B cell (primary cell): ENCODE data around the gene SEPTIN2. TPM values are rescaled to one million over a fixed set of nuclear protein-coding genes. Genes with fewer than 3 reads are reported as not detected.

Experiments used
- ATAC-seq: fragments of 200-7000 bp; cut with Tn5 transposase; one replicate; pipeline ENCODE4 v1.10.0; 2021; ENCODE audit warnings: low read depth, mild to moderate bottlenecking, moderate number of reproducible peaks, moderate library complexity
- CTCF ChIA-PET: fragments of 350-600 bp; sonication (Branson Sonifier 250); formaldehyde crosslinking; loops from one replicate; lab custom pipeline; 2021; ENCODE audit warnings: antibody characterized with exemption, inconsistent platforms; lab: Charles Lee
- POLR2A ChIA-PET: fragments of 350-600 bp; sonication (Branson Sonifier 250); formaldehyde crosslinking; loops from one replicate; lab custom pipeline; 2021; ENCODE audit warnings: antibody characterized with exemption; lab: Charles Lee
- DNase-seq: peaks from one replicate; pipeline ENCODE4 v3.0.0; 2013
- H2AFZ ChIP-seq: 2 replicates; pipeline ENCODE4 v1.6.1; 2012; ENCODE audit warnings: mild to moderate bottlenecking, low read depth, low read length; ENCODE audit not compliant: insufficient read depth, poor library complexity, severe bottlenecking
- H3K27ac ChIP-seq, 2 donors: 1 replicate in 1 of 2; 2 replicates in 1 of 2; pipeline ENCODE4 v1.5.1; 2012 to 2013; ENCODE audit warnings: low read length in 2 of 2, mild to moderate bottlenecking in 2 of 2, moderate library complexity in 1 of 2
- H3K27me3 ChIP-seq, 4 experiments: fragments of 200-600 bp in 1 of 4; sonication (generic) in 1 of 4; replicated peaks in 1 of 4; 1 replicate in 2 of 4; 2 replicates in 2 of 4; pipeline versions ENCODE4 v1.6.1 to v1.7.0; 2013 to 2016; ENCODE audit warnings: low read length in 3 of 4, mild to moderate bottlenecking in 2 of 4, mixed read lengths in 1 of 4, moderate library complexity in 1 of 4; ENCODE audit not compliant: insufficient read depth in 4 of 4, control insufficient read depth in 3 of 4; ENCODE audit errors: control extremely low read depth in 1 of 4
- H3K36me3 ChIP-seq, 2 experiments: replicated peaks in 1 of 2; 1 replicate in 1 of 2; 2 replicates in 1 of 2; pipeline versions ENCODE4 v1.6.1 to v1.7.1; 2013; ENCODE audit warnings: low read length in 1 of 2; ENCODE audit not compliant: insufficient read depth in 2 of 2, control insufficient read depth in 1 of 2; ENCODE audit errors: control extremely low read depth in 1 of 2, extremely low read depth in 1 of 2
- H3K4me1 ChIP-seq, 2 donors: fragments of 200-600 bp in 1 of 2; sonication (generic) in 1 of 2; 1 replicate in 1 of 2; 2 replicates in 1 of 2; pipeline versions ENCODE4 v1.5.1 to v1.6.1; 2013 to 2017; ENCODE audit warnings: low read length in 2 of 2; ENCODE audit not compliant: control insufficient read depth in 2 of 2, insufficient read depth in 2 of 2
- H3K4me2 ChIP-seq: replicated peaks from 2 replicates; pipeline ENCODE3; 2012; ENCODE audit warnings: mild to moderate bottlenecking, low read depth, low read length; ENCODE audit not compliant: poor library complexity, severe bottlenecking
- H3K4me3 ChIP-seq, 5 experiments: fragments of 200-600 bp in 1 of 5; sonication (generic) in 1 of 5; 1 replicate in 3 of 5; 2 replicates in 2 of 5; pipeline versions ENCODE4 v1.5.1 to v1.7.0; 2011 to 2016; ENCODE audit warnings: low read length in 4 of 5, mild to moderate bottlenecking in 4 of 5, low read depth in 2 of 5, control low read depth in 1 of 5, moderate library complexity in 1 of 5; ENCODE audit not compliant: insufficient read depth in 1 of 5; ENCODE audit errors: control extremely low read depth in 1 of 5, extremely low read depth in 1 of 5
- H3K79me2 ChIP-seq: fragments of 200-600 bp; sonication (generic); one replicate; pipeline ENCODE4 v1.6.0; 2016; ENCODE audit warnings: low read length; ENCODE audit not compliant: control insufficient read depth, insufficient read depth
- H3K9ac ChIP-seq: fragments of 200-600 bp; sonication (generic); 2 replicates; pipeline ENCODE4 v1.6.1; 2017; ENCODE audit warnings: mild to moderate bottlenecking, low read length, moderate library complexity
- H3K9me3 ChIP-seq, 3 donors: one replicate each; pipeline versions ENCODE4 v1.6.1 to v1.7.1; 2013; ENCODE audit warnings: low read length in 2 of 3; ENCODE audit not compliant: control insufficient read depth in 2 of 3, insufficient read depth in 1 of 3; ENCODE audit errors: control extremely low read depth in 1 of 3
- H4K20me1 ChIP-seq: 2 replicates; pipeline ENCODE4 v1.6.0; 2012; ENCODE audit warnings: mild to moderate bottlenecking, low read length; ENCODE audit not compliant: insufficient read depth, control insufficient read depth, poor library complexity, severe bottlenecking
- H3K27ac Mint-ChIP-seq: one replicate; pipeline ENCODE4 v1.8.0; 2021; ENCODE audit warnings: mixed read lengths
- H3K27me3 Mint-ChIP-seq: one replicate; pipeline ENCODE4 v1.8.0; 2021; ENCODE audit warnings: mixed read lengths
- H3K4me1 Mint-ChIP-seq: one replicate; pipeline ENCODE4 v1.8.0; 2021; ENCODE audit warnings: mixed read lengths
- H3K4me3 Mint-ChIP-seq: one replicate; pipeline ENCODE4 v1.8.0; 2021; ENCODE audit warnings: mixed read lengths
- H3K9me3 Mint-ChIP-seq: one replicate; pipeline ENCODE4 v1.8.0; 2022; ENCODE audit warnings: mixed read lengths; ENCODE audit not compliant: insufficient read depth
- CTCF ChIP-seq: fragments of 200-600 bp; IDR thresholded peaks from one replicate; pipeline ENCODE4 v1.8.0; 2022; ENCODE audit warnings: antibody characterized with exemption, mild to moderate bottlenecking
- EZH2 ChIP-seq: IDR thresholded peaks from 2 replicates; pipeline ENCODE4 v1.6.1; 2012; ENCODE audit warnings: borderline replicate concordance, low read depth, mild to moderate bottlenecking, moderate library complexity, low read length; ENCODE audit not compliant: insufficient read depth, poor library complexity, severe bottlenecking
- WGBS: methylation state at CpG from one replicate; pipeline ENCODE4 v1.1.5; 2013; ENCODE audit warnings: missing lambda C conversion rate; ENCODE audit not compliant: insufficient coverage; 5-methylcytosine and 5-hydroxymethylcytosine counted together
- intact Hi-C: fragments of 100-400 bp; cut with micrococcal nuclease; formaldehyde crosslinking; loops from one replicate; pipeline ENCODE4 v1.10.0; 2022
- polyA plus RNA-seq: library from polyadenylated mRNA; depleted of rRNA; stranded (reverse); fragments of >200 nt; gene quantifications from 2 replicates; pipeline ENCODE4 v1.2.3, GENCODE V29; 2012
- total RNA-seq, 2 donors: library from RNA; stranded (reverse); fragments of 120-200 nt in 1 of 2; gene quantifications; 1 replicate in 1 of 2; 2 replicates in 1 of 2; pipeline versions ENCODE4 v1.2.3 to v1.2.4, GENCODE V29; 2013 to 2022

The SEPTIN2 gene
- total and polyA plus RNA-seq, 2 donors (not counting 1 experiment from before 2014, with no cell fraction given), result 71.8 to 270 TPM

- Histone ChIP-seq H3K9me3 (no peaks in the 10 kb centered on the region), H3K79me2 (peaks cover 34% of the 10 kb centered on the region), H3K4me2 (no peak overlapping the region), H3K36me3 (peaks cover 2 to 31% of the 10 kb centered on the region in 2 experiments), H3K4me3 (no peak overlapping the region), H2AFZ (no peak overlapping the region), H3K4me1 (peaks cover 7 to 13% of the 10 kb centered on the region in 2 donors), H3K27ac (no peak overlapping the region), H3K9ac (no peak overlapping the region), H4K20me1 (peaks cover 37% of the 10 kb centered on the region), H3K27me3 (no peaks in the 10 kb centered on the region)
- no peak overlapping the region for H3K27ac Mint-ChIP-seq
- POLR2A ChIA-PET, result no interaction called here
- DNase-seq (no peak), ATAC-seq (no peak)
- no peaks in the 10 kb centered on the region for H3K27me3 Mint-ChIP-seq
- intact Hi-C loops, result no loop called here
- CTCF ChIA-PET, result interaction anchor here (1.0 to 2.1 kb wide), 6 partner anchors 9 to 124 kb away, joined by 3 to 8 read pairs (median 5); partner anchors contain the start of gene HDLBP
- no peaks in the 10 kb centered on the region for H3K9me3 Mint-ChIP-seq
- H3K4me1 Mint-ChIP-seq, result peaks cover 20% of the 10 kb centered on the region
- 95% methylated on average over 7 of the region's 12 CpGs for WGBS
- H3K4me3 Mint-ChIP-seq, result no peak overlapping the region
- TF ChIP-seq CTCF (no peak), EZH2 (no peak)
Observed at GRCh38 chr2:241267249-241268067, 48.3 kb upstream of the SEPTIN2 start.

- Mint-ChIP-seq H3K4me3 (no peak overlapping the region), H3K27ac (no peak overlapping the region), H3K27me3 (no peaks in the 10 kb centered on the region), H3K9me3 (no peaks in the 10 kb centered on the region), H3K4me1 (peaks cover 25% of the 10 kb centered on the region)
- CTCF ChIA-PET, result no interaction called here
- no peak overlapping the region for H2AFZ ChIP-seq
- ATAC-seq, result no peak
- H3K27me3 ChIP-seq, result no peaks in the 10 kb centered on the region
- no CpG with 5 or more reads among the region's 7 CpGs for WGBS
- TF ChIP-seq CTCF, result no peak
- TF ChIP-seq EZH2, result no peak
- H3K36me3 ChIP-seq, result peaks cover 0 to 23% of the 10 kb centered on the region in 2 experiments
- DNase-seq, result no peak
- POLR2A ChIA-PET, result no interaction called here
- H3K79me2 ChIP-seq, result peaks cover 39% of the 10 kb centered on the region
- H3K9ac ChIP-seq, result no peak overlapping the region
- no peak overlapping the region for H3K27ac ChIP-seq
- no peak overlapping the region for H3K4me2 ChIP-seq
- no peak overlapping the region for H3K4me3 ChIP-seq
- intact Hi-C loops, result no loop called here
- peaks cover 42% of the 10 kb centered on the region for H4K20me1 ChIP-seq
- peaks cover 12 to 19% of the 10 kb centered on the region in 2 donors for H3K4me1 ChIP-seq
- no peaks in the 10 kb centered on the region for H3K9me3 ChIP-seq
Observed at GRCh38 chr2:241268306-241268705, 47.4 kb upstream of the SEPTIN2 start.
